H9 (cell line): ENCODE results near the gene TP73. TPM values are rescaled to one million over a fixed set of nuclear protein-coding genes. Genes with fewer than 3 reads are reported as not detected.

Experiments used
- DNase-seq: peaks from one replicate; pipeline ENCODE4 v3.0.0-alpha.2; 2017
- H2AFZ ChIP-seq: one replicate; pipeline ENCODE4 v1.6.1; 2013; ENCODE audit warnings: mild to moderate bottlenecking, low read length, control low read depth, moderate library complexity
- H2AK5ac ChIP-seq: 2 replicates; pipeline ENCODE4 v1.6.1; 2013; ENCODE audit warnings: low read length, control low read depth, mixed read lengths; ENCODE audit not compliant: insufficient read length
- H2BK120ac ChIP-seq: one replicate; pipeline ENCODE4 v1.6.1; 2013; ENCODE audit warnings: low read depth, mild to moderate bottlenecking, low read length, control low read depth, inconsistent platforms; ENCODE audit not compliant: poor library complexity, severe bottlenecking
- H2BK12ac ChIP-seq: 2 replicates; pipeline ENCODE4 v1.6.1; 2013; ENCODE audit warnings: low read length, control low read depth, mixed read lengths, low read depth; ENCODE audit not compliant: insufficient read length
- H2BK15ac ChIP-seq: 2 replicates; pipeline ENCODE4 v1.6.1; 2013; ENCODE audit warnings: low read depth, low read length, control low read depth
- H2BK20ac ChIP-seq: one replicate; pipeline ENCODE4 v1.6.1; 2013; ENCODE audit warnings: low read depth, mild to moderate bottlenecking, low read length, control low read depth, inconsistent platforms; ENCODE audit not compliant: poor library complexity, severe bottlenecking
- H2BK5ac ChIP-seq: 2 replicates; pipeline ENCODE4 v1.6.1; 2013; ENCODE audit warnings: low read length, control low read depth, mixed read lengths; ENCODE audit not compliant: insufficient read length
- H3K14ac ChIP-seq: 2 replicates; pipeline ENCODE4 v1.6.1; 2013; ENCODE audit warnings: low read length, control low read depth; ENCODE audit not compliant: insufficient read depth
- H3K18ac ChIP-seq: 2 replicates; pipeline ENCODE4 v1.6.1; 2013; ENCODE audit warnings: low read depth, mild to moderate bottlenecking, mixed read lengths, low read length, control low read depth; ENCODE audit not compliant: insufficient read length
- H3K23ac ChIP-seq: 2 replicates; pipeline ENCODE4 v1.6.1; 2013; ENCODE audit warnings: low read length, control low read depth, mixed read lengths, low read depth; ENCODE audit not compliant: insufficient read length
- H3K23me2 ChIP-seq: 2 replicates; pipeline ENCODE4 v1.6.1; 2013; ENCODE audit warnings: low read depth, mild to moderate bottlenecking, mixed read lengths, low read length, control low read depth; ENCODE audit not compliant: insufficient read length, poor library complexity, severe bottlenecking
- H3K27ac ChIP-seq: 2 replicates; pipeline ENCODE4 v1.5.1; 2013; ENCODE audit warnings: low read length, control low read depth, mixed read lengths, low read depth; ENCODE audit not compliant: insufficient read length
- H3K27me3 ChIP-seq: 2 replicates; pipeline ENCODE4 v1.6.1; 2013; ENCODE audit warnings: low read length, control low read depth, inconsistent platforms; ENCODE audit not compliant: insufficient read depth
- H3K4ac ChIP-seq: 2 replicates; pipeline ENCODE4 v1.6.1; 2013; ENCODE audit warnings: low read depth, mild to moderate bottlenecking, control low read depth, inconsistent platforms, low read length, moderate library complexity
- H3K4me1 ChIP-seq: 2 replicates; pipeline ENCODE4 v1.6.1; 2013; ENCODE audit warnings: low read length, control low read depth, inconsistent platforms; ENCODE audit not compliant: insufficient read depth
- H3K4me2 ChIP-seq: 2 replicates; pipeline ENCODE4 v1.6.1; 2013; ENCODE audit warnings: low read length, control low read depth, mixed read lengths; ENCODE audit not compliant: insufficient read length, insufficient read depth
- H3K56ac ChIP-seq: 2 replicates; pipeline ENCODE4 v1.6.1; 2013; ENCODE audit warnings: low read depth, mild to moderate bottlenecking, mixed read lengths, low read length, control low read depth; ENCODE audit not compliant: insufficient read length
- H3K79me1 ChIP-seq: 2 replicates; pipeline ENCODE4 v1.6.1; 2013; ENCODE audit warnings: low read depth, mild to moderate bottlenecking, moderate library complexity, low read length, control low read depth, inconsistent platforms; ENCODE audit not compliant: insufficient read depth, poor library complexity, severe bottlenecking
- H3K79me2 ChIP-seq: 2 replicates; pipeline ENCODE4 v1.6.1; 2013; ENCODE audit warnings: low read length, control low read depth, inconsistent platforms; ENCODE audit not compliant: insufficient read depth
- H3K9ac ChIP-seq: 2 replicates; pipeline ENCODE4 v1.6.1; 2013; ENCODE audit warnings: low read length, control low read depth, mixed read lengths; ENCODE audit not compliant: insufficient read length; ENCODE audit errors: extremely low read depth
- H3K9me3 ChIP-seq: one replicate; pipeline ENCODE4 v1.6.1; 2013; ENCODE audit warnings: low read depth, low read length, inconsistent platforms; ENCODE audit not compliant: control insufficient read depth
- H3T11ph ChIP-seq: one replicate; pipeline ENCODE4 v1.6.1; 2013; ENCODE audit warnings: mild to moderate bottlenecking, low read length, control low read depth, inconsistent platforms
- H4K20me1 ChIP-seq: one replicate; pipeline ENCODE4 v1.6.1; 2013; ENCODE audit not compliant: control insufficient read depth, insufficient read length, insufficient read depth
- H4K5ac ChIP-seq: 2 replicates; pipeline ENCODE4 v1.6.1; 2013; ENCODE audit warnings: low read depth, mild to moderate bottlenecking, mixed read lengths, low read length, control low read depth; ENCODE audit not compliant: insufficient read length
- H4K8ac ChIP-seq: replicated peaks from 2 replicates; pipeline ENCODE4 v1.6.1; 2013; ENCODE audit warnings: low read length, control low read depth, mixed read lengths, low read depth; ENCODE audit not compliant: insufficient read length
- H4K91ac ChIP-seq: 2 replicates; pipeline ENCODE4 v1.6.1; 2013; ENCODE audit warnings: low read depth, mild to moderate bottlenecking, moderate library complexity, mixed read lengths, low read length, control low read depth; ENCODE audit not compliant: insufficient read length
- H3K27ac Mint-ChIP-seq, 3 experiments: 2 replicates in 2 of 3; 3 replicates in 1 of 3; pipeline ENCODE4 v1.8.0; 2020 to 2021; ENCODE audit warnings: mixed read lengths in 3 of 3, mild to moderate bottlenecking in 1 of 3, moderate library complexity in 1 of 3
- H3K27me3 Mint-ChIP-seq: 2 replicates; pipeline ENCODE4 v1.8.0; 2021; ENCODE audit warnings: low read depth, mild to moderate bottlenecking, moderate library complexity, mixed read lengths
- H3K36me3 Mint-ChIP-seq, 3 experiments: 2 replicates in 2 of 3; 3 replicates in 1 of 3; pipeline ENCODE4 v1.8.0; 2020 to 2021; ENCODE audit warnings: low read depth in 3 of 3, mixed read lengths in 3 of 3; ENCODE audit not compliant: insufficient read depth in 1 of 3
- H3K4me1 Mint-ChIP-seq, 2 experiments: 2 replicates each; pipeline ENCODE4 v1.8.0; 2020; ENCODE audit warnings: mixed read lengths in 2 of 2
- H3K4me3 Mint-ChIP-seq, 2 experiments: 2 replicates in 1 of 2; 3 replicates in 1 of 2; pipeline ENCODE4 v1.8.0; 2020 to 2021; ENCODE audit warnings: mild to moderate bottlenecking in 2 of 2, mixed read lengths in 2 of 2, moderate library complexity in 1 of 2
- H3K9me3 Mint-ChIP-seq, 2 experiments: 2 replicates in 1 of 2; 3 replicates in 1 of 2; pipeline ENCODE4 v1.8.0; 2020; ENCODE audit warnings: mild to moderate bottlenecking in 2 of 2, mixed read lengths in 2 of 2, moderate library complexity in 1 of 2
- CTCF ChIP-seq: fragments of 200-600 bp; sonication (generic); conservative IDR thresholded peaks from 3 replicates; pipeline ENCODE4 v1.8.0; 2021; ENCODE audit warnings: antibody characterized with exemption, mild to moderate bottlenecking
- WGBS: extraction: QIAGEN DNeasy Blood & Tissue Kit; methylation state at CpG from one replicate; pipeline ENCODE4 v1.1.7; 2013; ENCODE audit warnings: missing lambda C conversion rate, low lambda C conversion rate, mixed read lengths; ENCODE audit not compliant: insufficient read length; ENCODE audit errors: extremely low coverage; 5-methylcytosine and 5-hydroxymethylcytosine counted together
- total RNA-seq: library from RNA; stranded (reverse); gene quantifications from 2 replicates; pipeline ENCODE4 v1.2.1, GENCODE V29; 2021

TP73 gene
- total RNA-seq, 1 experiment from 2014 or later, result 4.7 TPM

DNA sequence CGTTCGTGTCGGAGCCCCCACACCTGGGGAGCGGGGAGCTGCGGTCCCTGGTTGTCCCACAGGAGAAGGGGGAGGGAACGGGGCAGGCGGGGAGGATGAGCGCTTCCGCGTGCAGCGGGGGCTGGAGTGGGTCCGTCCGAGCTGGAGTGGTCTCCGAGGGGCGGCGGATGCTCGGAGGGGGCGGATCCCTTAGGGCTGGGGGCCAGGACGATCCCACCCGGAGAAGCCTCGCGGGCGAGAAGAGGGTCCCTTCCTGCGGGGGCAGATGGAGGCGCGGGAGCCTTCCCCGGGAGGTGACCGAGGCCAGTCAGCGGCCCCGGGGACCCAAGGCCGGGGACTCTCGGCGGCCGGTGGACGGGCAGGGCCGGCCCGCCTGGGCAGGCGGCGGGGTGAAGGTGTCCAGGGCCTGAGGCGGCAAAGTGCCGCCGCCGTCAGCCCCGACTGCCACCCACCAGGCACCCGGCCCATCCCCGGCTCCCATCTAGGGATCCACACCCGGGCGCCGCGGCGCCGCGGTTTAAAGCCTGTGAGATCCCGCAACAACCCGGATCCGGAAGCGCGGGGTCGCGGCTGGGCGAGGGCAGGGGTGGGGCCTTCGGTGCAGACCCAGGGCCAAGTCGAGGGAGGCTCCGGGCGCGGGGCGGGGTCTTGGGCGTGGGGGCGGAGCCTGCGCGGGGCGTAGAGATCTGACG, 94.7 kb downstream of the TP73 start:
- Histone ChIP-seq H3K9me3 (no peaks in the 10 kb centered on the region), H2BK120ac (no peak overlapping the region), H3K27me3 (no peaks in the 10 kb centered on the region; the same call in 1 of the 2 replicates), H2BK15ac (no peak overlapping the region; the same call in 1 of the 2 replicates), H2BK20ac (no peak overlapping the region), H3K23me2 (peaks cover 11% of the 10 kb centered on the region), H4K20me1 (peaks cover 3% of the 10 kb centered on the region), H3K4me2 (peak overlapping the region; percentile 70), H2BK12ac (no peak overlapping the region), H3K27ac (no peak overlapping the region), H3K56ac (no peak overlapping the region), H3K79me2 (peaks cover 2% of the 10 kb centered on the region; the same call in 1 of the 2 replicates), H4K91ac (no peak overlapping the region), H3K9ac (peak overlapping the region; percentile 5), H4K5ac (no peak overlapping the region), H3T11ph (no peak overlapping the region), H3K4ac (no peak overlapping the region), H3K23ac (no peak overlapping the region), H3K18ac (peak overlapping the region; percentile 60), H3K14ac (peak overlapping the region; percentile 51; the same call in 1 of the 2 replicates), H3K79me1 (no peaks in the 10 kb centered on the region), H2AK5ac (no peak overlapping the region), H4K8ac (no peak overlapping the region), H3K4me1 (peaks cover 5% of the 10 kb centered on the region; the same call in 1 of the 2 replicates), H2BK5ac (no peak overlapping the region), H2AFZ (no peak overlapping the region)
- Mint-ChIP-seq H3K4me3 (peak overlapping the region; percentile 92 to 95), H3K27me3 (peaks cover 20% of the 10 kb centered on the region), H3K9me3 (no peaks in the 10 kb centered on the region), H3K36me3 (peaks cover 19 to 29% (median 26%) of the 10 kb centered on the region in 3 experiments; a peak in 6 of 7 replicates), H3K27ac (peak overlapping the region in 2 of 3 experiments; percentile 97; a peak in 3 of 7 replicates), H3K4me1 (peaks cover 18 to 19% of the 10 kb centered on the region in 2 experiments)
- DNase-seq, result peak; percentile 97
- no CpG with 5 or more reads among the region's 73 CpGs for WGBS
- TF ChIP-seq CTCF, result no peak
